ENCODE data around the gene NLRP8.

GRCh38 chr19:55909801-55910200, 37.8 kb upstream of the NLRP8 start:
- TF ChIP-seq CTCF (IDR thresholded peaks at IDR 0.05) (no peak), POLR2A (IDR thresholded peaks at IDR 0.05) (no peak)

Measured in right lobe of liver (tissue), 4 donors.